CD4-positive, alpha-beta T cell treated with Interleukin-6 for 4 hours (primary cell): ENCODE data around the gene CLDN4.
"Not testable (repeated sequence)": the region's sequence is repeated elsewhere in the genome, so short reads cannot be mapped to it uniquely, and the experiment has no call there.

ENCODE experiments used
- DNase-seq: peaks from one replicate; pipeline ENCODE4 v3.0.0-alpha.2; 2020; ENCODE audit warnings: mixed read lengths

CLDN4 gene, protein sequence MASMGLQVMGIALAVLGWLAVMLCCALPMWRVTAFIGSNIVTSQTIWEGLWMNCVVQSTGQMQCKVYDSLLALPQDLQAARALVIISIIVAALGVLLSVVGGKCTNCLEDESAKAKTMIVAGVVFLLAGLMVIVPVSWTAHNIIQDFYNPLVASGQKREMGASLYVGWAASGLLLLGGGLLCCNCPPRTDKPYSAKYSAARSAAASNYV

DNA sequence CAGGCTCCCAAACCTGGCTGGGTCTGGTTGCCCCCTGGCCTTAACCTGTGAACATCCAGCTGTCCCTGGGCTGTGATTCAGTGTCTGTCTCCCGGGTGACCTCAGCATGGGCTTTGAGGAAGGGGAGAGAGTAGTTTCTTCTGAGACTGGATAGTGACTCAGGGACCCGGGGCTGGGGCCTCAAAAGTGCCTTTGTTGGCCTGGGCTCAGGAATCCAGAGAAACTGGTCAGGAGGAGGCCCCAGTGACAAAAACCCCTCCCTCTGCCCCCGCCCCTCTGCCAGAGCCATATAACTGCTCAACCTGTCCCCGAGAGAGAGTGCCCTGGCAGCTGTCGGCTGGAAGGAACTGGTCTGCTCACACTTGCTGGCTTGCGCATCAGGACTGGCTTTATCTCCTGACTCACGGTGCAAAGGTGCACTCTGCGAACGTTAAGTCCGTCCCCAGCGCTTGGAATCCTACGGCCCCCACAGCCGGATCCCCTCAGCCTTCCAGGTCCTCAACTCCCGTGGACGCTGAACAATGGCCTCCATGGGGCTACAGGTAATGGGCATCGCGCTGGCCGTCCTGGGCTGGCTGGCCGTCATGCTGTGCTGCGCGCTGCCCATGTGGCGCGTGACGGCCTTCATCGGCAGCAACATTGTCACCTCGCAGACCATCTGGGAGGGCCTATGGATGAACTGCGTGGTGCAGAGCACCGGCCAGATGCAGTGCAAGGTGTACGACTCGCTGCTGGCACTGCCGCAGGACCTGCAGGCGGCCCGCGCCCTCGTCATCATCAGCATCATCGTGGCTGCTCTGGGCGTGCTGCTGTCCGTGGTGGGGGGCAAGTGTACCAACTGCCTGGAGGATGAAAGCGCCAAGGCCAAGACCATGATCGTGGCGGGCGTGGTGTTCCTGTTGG lies at the start of gene CLDN4:
TSS of gene CLDN4 (plus strand) at position 316 of the 903 bp plus-strand sequence. CDS start at position 522, 206 bp downstream.
- no peak for DNase-seq

GRCh38 chr7:73786588-73786987 lies 44.2 kb upstream of the CLDN4 start:
- no peak for DNase-seq

- not testable (repeated sequence) for DNase-seq
Measured at GRCh38 chr7:73787786-73788048, 43.1 kb upstream of the CLDN4 start.

DNA sequence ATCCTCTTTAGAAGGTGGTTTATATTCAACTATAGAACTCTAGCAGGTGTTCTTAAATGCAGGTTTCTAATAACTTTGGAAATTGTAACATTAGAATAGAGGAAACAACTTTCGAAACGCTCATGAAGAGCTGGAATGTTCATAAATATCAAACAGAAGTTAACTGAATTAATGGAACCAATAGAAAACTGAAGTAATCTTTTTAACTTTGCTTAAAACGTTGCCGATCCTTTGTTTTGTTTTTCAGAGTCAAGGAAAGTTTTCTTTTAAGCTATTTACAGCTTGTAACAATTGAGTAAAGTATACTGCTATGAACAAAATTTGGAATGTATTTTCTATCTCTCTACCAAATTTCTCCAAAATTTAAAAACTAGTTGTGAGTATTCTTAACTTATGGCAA lies 41.7 kb upstream of the CLDN4 start:
- DNase-seq: no peak

GRCh38 chr7:73791170-73791690 lies 39.6 kb upstream of the CLDN4 start:
- not testable (repeated sequence) for DNase-seq

- not testable (repeated sequence) for DNase-seq
Measured at GRCh38 chr7:73795188-73795587, 35.6 kb upstream of the CLDN4 start.

GRCh38 chr7:73796656-73797055 lies 34.1 kb upstream of the CLDN4 start:
- not testable (repeated sequence) for DNase-seq

- DNase-seq: not testable (repeated sequence)
Measured at GRCh38 chr7:73797176-73797575, 33.6 kb upstream of the CLDN4 start.

DNA sequence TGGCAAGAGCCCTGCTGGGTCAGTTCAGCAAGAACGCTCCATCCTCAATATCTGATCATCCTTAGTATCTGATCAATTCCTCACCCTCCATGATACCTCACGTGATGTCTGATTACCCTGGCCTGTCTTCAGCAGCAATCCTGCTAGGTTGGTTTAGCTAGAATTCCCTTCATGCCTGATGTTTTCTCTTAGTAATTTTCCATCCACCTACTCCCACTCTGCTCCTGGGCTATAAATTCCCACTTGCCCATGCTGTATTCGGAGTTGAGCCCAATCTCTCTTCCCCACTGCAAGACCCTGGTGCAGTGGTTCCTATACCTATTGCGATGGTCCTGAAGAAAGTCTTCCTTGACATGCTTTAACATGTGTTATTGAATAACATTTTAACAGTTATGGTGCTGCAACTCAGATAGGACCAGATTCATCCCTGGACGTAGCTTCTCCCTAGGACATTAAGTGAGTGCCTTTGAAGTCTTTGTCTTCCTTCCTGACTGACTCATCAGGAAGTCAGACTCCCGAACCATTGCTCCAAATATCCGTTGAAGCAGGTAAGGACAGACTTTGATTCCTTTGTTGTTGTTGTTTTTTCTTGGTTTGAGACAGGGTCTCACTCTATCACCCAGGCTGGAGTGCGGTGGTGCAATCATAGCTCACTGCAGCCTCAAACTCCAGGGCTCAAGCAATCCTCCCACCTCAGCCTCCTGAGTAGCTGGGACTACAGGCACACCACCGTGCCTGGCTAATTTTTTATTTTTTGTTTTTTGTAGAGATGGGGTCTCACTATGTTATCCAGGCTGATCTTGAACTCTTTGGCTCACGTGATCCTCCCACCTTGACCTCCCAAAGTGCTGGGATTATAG lies 31.3 kb upstream of the CLDN4 start:
- no peak for DNase-seq

- DNase-seq: no peak
Measured at GRCh38 chr7:73801577-73801976, 29.2 kb upstream of the CLDN4 start.

- no peak for DNase-seq
Measured at GRCh38 chr7:73802459-73802858, 28.3 kb upstream of the CLDN4 start.

DNA sequence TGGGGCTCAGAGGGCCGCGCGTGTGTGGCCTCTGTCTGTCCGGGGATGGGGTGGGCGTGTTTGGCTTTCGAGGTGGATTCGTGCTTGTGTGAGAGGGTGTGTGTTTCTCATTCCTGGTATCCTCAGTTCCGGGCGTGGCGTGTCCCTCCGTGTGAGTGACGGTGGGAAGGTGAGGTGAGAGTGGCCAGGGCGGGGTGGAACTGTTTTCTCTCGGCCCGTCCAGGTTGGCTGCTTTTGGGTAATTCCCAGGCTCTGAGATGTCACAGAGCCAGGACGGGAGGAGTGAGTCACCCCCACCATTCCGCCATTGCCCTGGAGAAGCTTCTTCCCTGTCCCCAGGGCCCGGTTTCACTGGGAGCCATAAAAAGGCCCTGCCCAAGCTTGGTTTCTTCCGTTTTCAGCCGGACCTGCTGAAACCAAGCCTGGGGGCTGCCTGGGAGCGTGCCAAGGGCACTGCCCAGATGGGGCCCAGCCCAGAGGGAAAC lies 21.3 kb upstream of the CLDN4 start:
- no peak for DNase-seq

DNA sequence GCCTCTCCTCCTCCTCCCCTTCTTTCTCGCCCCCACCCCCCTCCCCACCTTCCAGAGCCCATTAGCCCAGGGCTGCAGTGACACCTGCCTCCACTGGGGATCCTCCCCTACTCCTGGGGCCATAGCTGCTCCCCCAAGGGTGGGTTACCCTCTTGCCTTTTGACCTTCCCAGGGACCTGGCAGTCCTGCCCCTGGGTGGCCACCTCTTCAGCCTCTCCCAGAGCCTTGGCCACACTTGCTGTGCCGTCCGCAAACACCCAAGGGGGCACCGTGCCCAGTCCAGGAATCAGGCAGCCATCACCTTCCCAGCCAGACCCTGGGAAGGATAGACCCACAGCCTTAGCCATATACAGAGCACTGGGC lies 19.8 kb upstream of the CLDN4 start:
- DNase-seq: no peak

GRCh38 chr7:73811760-73812168 lies 19.0 kb upstream of the CLDN4 start:
- DNase-seq: peak; percentile 59

DNA sequence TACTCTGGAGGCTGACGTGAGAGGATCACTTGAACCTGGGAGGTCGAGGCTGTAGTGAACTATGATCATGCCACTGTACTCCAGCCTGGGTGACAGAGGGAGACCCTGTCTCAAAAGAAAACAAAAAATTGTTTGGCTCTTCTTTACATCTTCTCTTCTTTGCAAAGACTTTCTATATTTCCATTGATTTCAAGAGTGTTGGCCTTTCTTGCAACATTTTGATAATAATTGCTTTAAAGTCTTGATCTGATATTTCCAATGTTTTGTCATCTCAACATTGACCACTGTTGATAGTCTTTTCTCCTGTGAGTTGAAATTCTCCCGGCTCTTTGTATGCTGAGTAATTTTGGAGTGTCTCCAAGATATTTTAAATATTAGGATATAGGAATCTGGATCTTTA lies 17.8 kb upstream of the CLDN4 start:
- no peak for DNase-seq

DNA sequence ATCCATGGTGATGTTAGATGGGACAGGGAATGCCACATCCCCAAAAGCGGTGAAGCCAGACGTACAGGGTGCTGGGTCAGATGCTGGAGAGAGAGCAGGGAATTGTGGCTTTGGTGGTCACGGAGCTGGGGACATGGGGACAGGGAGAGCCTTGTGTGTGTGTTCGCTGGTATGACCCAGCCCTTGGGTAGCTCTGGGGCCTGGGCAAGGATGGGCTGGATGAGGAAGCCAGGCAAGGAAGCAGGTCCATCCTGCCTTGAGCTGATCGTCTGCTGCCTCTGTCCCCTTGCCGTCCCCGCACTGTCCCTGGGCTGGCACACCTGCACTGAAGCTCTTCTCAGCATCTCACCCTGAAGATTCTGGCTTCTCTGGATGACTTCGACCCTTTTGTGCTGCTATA lies 15.4 kb upstream of the CLDN4 start:
- no peak for DNase-seq

- no peak for DNase-seq
Measured at GRCh38 chr7:73817121-73817520, 13.7 kb upstream of the CLDN4 start.

DNA sequence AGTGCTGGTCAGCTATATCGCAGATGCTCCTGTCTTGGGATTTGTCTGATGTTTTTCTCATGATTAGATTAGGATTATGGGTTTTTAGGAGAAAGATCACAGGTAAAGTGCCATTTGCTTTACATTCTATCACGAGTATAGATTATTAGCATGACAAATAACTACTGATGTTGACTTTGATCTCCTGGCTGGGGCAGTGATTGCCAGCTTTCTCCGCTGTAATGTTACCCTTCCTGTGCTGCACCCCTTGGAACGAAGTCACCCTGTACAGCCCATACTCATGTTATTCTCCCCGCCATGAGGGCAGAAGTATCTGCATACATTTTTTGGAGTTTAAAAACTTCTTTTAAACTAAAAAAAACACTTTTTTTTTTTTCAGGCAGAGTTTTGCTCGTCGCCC lies 10.8 kb upstream of the CLDN4 start:
- DNase-seq: no peak

DNA sequence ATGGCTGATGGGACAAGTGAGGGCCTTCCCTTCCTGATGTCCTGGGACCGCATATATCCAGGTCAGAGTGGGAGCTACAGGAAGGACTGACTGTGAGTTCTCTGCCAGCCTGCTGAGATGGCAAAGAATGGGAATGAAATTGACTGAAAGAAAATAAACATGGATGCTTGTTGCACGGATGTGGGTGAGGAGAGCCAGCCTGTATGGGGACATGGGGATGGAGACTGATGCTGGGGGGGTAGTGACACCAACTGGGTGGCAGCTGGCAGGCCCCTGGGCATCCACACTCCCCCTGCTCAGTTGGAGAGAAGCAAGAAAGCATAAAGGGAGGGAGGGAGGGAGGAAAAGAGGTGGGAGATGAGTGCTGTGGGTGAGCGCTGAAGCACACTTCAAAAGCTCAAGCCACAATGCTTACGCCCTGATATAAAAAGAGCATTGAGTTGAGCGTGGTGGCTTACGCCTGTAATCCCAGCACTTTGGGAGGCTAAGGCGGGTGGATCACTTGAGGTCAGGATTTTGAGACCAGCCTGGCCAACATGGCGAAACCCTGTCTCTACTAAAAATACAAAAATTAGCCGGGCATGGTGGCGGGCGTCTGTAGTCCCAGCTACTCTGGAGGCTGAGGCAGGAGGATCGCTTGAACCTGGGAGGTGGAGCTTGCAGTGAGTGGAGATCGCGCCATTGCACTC lies 9.1 kb upstream of the CLDN4 start:
- DNase-seq: not testable (repeated sequence)

- no peak for DNase-seq
Measured at GRCh38 chr7:73822319-73823173, 8.2 kb upstream of the CLDN4 start.

GRCh38 chr7:73823257-73823656 lies 7.5 kb upstream of the CLDN4 start:
- no peak for DNase-seq
